TTC549 (cell line): Measurements from ENCODE around the gene MED28.
"Not testable (repeated sequence)": the region's sequence is repeated elsewhere in the genome, so short reads cannot be mapped to it uniquely, and the experiment has no call there.

Experiments
- FAIRE-seq: peaks from 2 replicates; lab custom pipeline; 2012; peaks lifted over from hg19 to GRCh38; lab: Jason Lieb, UNC

The MED28 gene

GRCh38 chr4:17618926-17619325 is 4.5 kb downstream of the MED28 start:
- no peak for FAIRE-seq

- no peak for FAIRE-seq
These were observed 5.1 kb downstream of the MED28 start for GRCh38 chr4:17619416-17620105.

- no peak for FAIRE-seq
These were observed 9.1 kb downstream of the MED28 start for GRCh38 chr4:17623451-17624001.

DNA sequence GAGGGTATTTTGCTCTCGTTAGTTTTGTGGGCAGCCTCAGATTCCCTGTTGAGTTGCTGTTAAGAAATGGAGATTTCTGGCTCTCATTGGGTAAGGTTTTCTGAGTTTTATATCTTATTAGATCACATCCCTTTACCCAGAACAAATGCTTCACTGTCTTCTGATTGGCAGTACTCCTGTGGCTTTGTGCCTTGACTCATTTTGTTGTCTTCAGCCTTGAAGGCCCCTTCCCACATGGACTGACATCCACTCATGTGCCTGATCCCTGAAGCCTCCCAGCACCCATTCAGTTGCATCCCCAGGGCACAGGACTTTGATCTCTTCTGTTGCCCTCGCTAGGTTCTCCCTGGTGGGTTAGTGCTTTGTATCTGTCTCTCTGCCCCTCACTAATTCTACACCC is 10.4 kb downstream of the MED28 start:
- no peak for FAIRE-seq

DNA sequence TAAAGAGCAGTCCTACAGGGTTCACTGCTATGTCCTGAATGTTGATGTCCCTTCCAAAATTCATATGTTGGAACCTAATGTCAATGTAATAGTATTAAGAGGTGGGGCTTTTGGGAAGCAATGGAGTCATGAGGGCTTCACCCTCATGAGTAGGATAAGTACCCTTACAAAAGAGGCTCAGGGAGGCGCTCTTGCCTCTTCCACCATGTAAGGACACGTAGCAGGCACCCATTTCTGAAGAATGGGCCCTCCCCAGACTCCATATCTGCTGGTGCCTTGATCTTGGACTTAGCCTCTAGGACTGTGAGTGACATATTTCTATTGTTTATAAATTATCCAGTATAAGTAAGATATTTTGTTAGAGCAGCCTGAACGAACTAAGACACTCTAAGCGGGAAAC is 15.8 kb downstream of the MED28 start:
- no peak for FAIRE-seq

DNA sequence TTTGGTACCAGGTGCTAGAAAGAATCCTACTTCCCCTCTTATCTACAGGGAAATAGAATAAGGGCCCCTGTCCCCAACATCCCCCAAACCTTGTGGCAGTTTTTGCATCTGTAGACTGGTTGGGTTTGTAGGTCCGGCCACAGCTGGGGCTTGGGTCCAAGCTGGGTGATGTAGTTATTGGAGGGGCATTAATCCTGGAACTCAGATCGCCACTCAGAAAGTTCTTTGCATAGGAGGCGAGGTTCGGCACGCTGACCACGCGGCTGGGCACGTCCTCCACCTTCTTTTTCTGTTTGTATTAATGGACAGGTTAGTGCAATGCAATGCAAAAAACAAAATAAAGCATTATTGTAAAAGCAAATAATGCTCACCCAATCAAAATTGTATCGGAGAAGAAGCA is 19.2 kb downstream of the MED28 start:
- FAIRE-seq: no peak

DNA sequence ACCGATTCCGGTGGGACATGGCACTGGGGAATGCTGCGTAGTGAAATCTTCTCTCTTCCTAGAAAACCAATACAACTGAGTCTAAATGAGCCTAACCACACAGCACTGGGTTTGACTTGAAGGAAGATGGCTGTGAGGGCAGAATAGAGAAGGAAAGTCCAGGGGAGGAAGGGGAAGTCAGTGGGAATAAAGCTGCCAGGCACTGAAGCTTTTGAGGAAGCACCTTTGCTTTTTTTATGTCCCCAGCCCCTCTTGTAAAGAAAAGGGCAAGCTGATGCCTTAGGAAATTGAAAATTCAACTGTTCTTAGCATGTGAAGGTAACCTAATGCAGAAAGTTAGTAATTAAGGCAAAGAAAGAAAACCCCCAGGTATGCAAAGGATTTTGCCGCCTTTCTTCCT is 20.6 kb downstream of the MED28 start:
- FAIRE-seq: no peak

GRCh38 chr4:17636341-17636695 is 21.9 kb downstream of the MED28 start:
- no peak for FAIRE-seq

DNA sequence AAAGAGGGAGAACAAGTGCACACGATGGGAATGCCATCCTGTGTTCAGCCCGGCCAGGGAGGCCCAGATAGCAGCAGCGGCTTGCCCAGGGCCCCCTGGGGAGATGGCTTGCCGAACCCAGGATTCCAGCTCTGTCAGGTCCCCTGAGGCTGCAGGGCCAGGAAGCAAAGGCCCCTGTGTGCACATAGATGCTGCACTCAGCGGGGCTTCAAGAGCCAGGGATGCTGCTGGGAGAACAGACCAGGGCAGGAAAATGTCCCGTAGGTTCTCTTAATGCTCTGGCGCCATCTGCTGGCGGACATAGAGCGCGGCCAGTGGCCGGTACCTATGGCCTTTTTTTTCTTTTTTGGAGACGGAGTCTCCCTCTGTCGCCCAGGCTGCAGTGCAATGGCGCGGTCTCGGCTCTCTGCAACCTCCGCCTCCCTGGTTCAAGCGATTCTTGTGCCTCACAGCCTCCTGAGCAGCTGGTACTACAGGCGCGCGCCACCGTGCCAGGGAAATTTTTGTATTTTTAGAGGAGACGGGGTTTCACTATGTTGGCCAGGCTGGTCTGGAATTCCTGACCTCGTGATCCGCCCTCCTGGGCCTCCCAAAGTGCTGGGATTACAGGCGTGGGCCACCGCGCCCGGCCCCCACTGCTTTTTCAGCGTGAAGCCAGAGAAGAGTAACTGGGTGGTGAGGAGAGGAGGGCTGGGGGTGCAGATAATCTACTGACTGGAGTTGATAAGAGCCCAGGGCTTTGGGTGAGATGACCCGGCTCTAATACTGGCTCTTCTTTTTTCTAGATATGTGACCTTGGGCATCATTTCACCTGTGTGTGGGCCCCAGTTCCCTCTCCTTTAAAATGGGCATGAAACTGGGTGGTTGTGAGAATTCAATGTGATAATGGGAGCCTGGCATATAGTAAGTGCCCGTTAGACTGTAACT is 22.5 kb downstream of the MED28 start:
- FAIRE-seq: no peak

- FAIRE-seq: no peak
These were observed 24.7 kb downstream of the MED28 start for GRCh38 chr4:17639136-17639535.

- FAIRE-seq: no peak
These were observed 27.9 kb downstream of the MED28 start for GRCh38 chr4:17642398-17642783.

- FAIRE-seq: no peak
These were observed 32.3 kb downstream of the MED28 start for GRCh38 chr4:17646693-17647092.

GRCh38 chr4:17647176-17647806 is 32.9 kb downstream of the MED28 start:
- no peak for FAIRE-seq

DNA sequence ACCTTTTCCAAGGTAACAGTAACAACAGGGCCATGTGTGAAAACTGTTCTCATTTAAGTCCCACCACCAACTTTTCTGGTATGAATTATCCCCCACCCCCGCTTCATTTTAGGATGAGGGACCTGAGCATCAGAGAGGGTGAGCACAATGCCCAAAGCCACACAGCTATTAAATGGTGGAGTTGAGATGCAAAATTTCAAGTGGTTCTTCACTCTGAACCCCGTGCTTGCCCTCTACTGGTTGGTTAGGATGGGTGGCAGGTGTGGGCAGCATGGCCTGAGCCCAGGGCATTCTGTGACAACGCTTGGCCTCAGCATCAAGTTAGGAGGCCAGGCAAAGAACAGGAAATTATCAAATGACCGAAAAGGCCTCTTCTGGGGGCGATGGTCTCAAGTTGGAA is 33.5 kb downstream of the MED28 start:
- no peak for FAIRE-seq

GRCh38 chr4:17650406-17650805 is 36.0 kb downstream of the MED28 start:
- no peak for FAIRE-seq

DNA sequence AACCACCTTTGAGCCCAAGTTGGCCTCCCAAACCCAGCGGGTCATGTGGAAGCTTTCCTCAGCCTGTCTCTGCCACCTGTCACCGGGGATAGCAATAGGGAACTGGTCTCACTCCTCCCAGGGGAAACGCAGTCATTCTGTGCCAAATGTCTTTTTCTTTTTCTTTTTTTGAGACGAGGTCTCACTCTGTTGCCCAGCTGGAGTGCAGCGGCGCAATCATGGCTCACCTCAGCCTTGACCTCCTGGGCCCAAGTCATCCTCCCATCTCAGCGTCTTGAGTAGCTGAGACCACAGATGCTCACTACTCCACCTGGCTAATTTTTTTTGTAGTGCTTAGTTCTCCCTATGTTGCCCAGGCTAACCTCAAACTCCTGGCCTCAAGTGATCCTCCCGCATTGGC is 40.3 kb downstream of the MED28 start:
- no peak for FAIRE-seq

DNA sequence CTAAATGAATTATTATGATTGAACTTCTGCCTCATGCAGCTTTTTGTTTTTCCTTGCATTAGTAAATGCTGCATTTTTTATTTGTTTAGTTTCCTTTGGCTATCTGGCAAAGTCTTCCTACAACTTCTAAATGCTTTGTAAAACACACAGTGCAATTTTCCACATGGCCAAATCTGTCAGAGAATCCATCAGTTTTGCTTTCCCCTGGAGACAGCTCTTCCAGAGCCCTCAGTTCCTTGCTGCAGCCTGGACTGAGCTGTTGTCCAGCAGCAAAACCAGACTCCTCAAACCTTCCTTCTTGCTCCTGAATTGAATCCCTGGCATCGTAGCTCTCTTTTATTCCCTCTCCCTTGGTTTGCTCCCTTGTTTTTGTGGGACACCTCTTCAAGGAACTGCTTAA is 42.6 kb downstream of the MED28 start:
- no peak for FAIRE-seq

DNA sequence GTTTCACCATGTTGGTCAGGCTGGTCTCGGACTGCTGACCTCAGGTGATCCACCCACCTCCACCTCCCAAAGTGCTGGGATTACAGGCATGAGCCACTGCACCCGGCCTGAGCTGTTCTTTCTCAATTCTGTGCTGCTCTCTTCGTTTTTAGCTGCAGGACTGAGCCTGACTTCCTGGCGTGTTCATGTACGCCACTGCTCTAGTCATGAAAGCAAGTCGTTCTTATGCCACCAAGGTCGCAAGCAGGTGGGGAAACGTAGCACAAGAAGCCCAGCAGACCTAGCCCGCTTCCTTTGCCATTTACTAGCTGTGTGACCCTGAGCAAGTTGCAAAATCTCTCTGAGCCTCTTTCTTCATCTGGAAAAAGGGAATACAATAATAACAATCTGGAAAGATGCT is 43.4 kb downstream of the MED28 start:
- no peak for FAIRE-seq

DNA sequence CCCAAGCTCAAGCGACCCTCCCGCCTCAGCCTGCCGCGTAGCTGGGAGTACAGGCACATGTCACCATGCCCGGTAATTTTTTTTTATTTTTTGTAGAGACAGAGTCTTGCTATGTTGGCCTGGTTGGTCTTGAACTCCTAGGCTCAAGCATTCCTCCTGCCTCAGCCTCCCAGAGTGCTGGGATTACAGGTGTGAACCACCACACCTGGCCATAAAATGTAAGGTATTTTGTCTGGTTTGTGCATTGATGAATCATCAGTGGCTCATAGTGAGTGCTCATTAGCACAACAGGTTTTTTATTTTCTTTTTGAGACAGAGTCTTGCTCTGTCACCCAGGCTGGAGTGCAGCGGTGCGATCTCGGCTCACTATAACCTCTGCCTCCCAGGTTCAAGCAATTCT is 44.8 kb downstream of the MED28 start:
- not testable (repeated sequence) for FAIRE-seq

- no peak for FAIRE-seq
These were observed 48.3 kb downstream of the MED28 start for GRCh38 chr4:17662694-17663093.

GRCh38 chr4:17664755-17665154 is 50.3 kb downstream of the MED28 start:
- no peak for FAIRE-seq

DNA sequence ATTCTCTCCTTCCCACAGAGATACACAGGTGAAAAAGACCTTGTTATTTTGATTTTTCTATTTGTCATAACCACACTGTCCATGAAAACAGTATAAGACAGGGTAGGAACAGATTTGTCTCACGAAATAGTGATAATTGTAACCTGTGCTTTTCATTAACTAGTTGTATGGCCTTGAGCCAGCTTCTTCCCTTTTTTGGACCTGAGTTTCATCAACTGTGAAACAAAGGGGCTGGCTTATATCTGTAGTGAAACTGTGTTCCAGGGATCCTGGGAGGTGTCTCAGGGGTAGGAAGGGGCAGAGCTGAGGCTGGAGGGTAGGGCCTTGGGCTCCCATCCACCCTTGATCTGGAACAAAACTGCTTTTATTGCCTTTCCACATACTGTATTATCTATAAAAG is 50.9 kb downstream of the MED28 start:
- FAIRE-seq: no peak

DNA sequence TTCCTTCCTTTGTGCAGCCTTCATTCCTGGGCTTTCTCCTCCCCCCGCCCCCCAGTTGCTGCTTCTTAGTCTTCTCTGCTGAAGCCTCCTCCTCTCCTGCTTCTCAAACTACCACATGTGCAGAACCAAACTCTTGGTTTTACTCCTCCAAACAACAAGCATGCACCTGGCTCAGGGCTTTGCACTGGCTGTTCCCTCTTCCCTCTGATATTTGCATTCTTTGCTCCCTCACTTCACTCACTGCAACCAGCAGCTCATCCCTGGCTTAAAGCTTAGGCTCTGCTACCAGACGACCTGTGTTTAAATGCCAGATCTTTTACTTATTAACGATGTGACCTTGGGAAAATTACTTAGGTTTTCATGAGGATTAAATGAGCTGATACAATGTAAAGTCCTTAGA is 51.4 kb downstream of the MED28 start:
- no peak for FAIRE-seq
